ENCODE results near the gene OTX1.

- TF ChIP-seq CTCF (conservative IDR thresholded peaks at IDR 0.05; ENCODE audit: low read length) = no peak
- no peak for TF ChIP-seq EZH2phosphoT487 (IDR thresholded peaks at IDR 0.05; ENCODE audit: borderline replicate concordance)
These were observed 12.6 kb upstream of the OTX1 start for GRCh38 chr2:63038034-63038433.

All from Loucy (cell line).